GM10847 (cell line): ENCODE results near the gene TIMM17A.
A peak's percentile ranks its signal among the peaks of the same experiment; 100 is the strongest.

ENCODE experiments used
- POLR2A ChIP-seq: IDR thresholded peaks from 2 replicates; pipeline ENCODE4 v1.6.1; 2011; ENCODE audit not compliant: insufficient read length; ENCODE audit errors: extremely low read depth

The TIMM17A gene

GRCh38 chr1:201955009-201955728, at the start of gene TIMM17A:
TSS of gene TIMM17A (plus strand) at chr1:201955503. CDS start at chr1:201955527, 24 bp downstream.
- TF ChIP-seq POLR2A: peak; percentile 92

DNA sequence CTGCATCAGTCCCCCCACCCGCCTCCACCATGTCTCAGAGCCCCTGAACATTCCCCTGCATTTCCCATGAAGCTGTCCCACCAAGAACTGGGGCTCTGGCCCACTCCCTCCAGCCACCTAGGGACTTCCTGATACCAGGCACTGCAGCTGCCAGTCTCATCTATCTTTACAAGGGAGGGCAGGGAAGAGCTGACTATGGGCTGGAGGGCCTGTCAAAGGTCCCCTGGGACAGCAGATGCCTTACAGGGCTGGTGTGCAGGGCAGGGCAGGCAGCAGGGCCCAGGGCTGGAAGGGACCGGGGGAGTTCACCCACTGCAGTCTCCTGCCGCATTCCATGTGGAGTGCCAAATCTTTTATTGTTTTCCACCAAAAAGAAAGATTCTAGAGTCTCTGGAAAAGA, 49.0 kb upstream of the TIMM17A start:
- no peak for TF ChIP-seq POLR2A

GRCh38 chr1:201907621-201908020, 47.7 kb upstream of the TIMM17A start:
- no peak for TF ChIP-seq POLR2A

- TF ChIP-seq POLR2A: no peak
Observed at GRCh38 chr1:201911826-201912571, 43.3 kb upstream of the TIMM17A start.

- TF ChIP-seq POLR2A: no peak
Observed at GRCh38 chr1:201912832-201913231, 42.5 kb upstream of the TIMM17A start.

DNA sequence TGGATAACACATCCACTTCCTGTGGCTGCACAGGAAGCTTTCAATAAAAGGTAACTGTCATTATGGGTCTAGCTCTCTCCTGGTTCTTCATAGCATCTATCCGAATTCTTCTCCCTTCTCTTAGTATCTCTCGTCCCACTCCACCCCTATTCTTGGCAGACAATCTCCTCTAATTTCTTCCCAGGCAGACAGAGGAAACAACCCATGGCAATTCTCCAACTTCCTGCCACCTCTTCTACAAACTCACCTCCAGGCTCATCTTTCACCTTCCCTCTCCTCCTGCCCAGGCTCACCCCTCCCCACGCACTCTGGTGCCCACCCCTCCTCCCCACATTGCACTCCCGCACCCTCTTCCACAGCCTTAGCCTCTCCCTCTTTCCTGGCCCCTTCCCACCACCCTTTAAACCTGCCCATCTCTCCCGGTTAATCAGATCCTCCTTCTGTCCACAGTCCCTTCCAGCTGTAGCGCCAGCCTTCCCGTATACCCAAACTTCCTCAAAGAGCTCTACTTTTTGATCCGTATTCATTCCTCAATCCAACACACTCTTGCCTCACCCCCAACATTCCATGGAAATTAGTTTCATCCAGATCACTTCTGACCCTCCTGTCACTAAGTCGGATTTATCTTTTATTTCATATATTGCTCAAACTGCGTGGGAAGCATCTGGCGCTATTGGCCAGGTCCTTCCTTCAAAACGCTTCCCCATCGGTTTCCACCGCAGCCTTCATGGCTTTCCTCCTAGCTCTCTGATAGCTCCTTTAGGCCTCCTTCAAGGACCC, 40.7 kb upstream of the TIMM17A start:
- TF ChIP-seq POLR2A: no peak

DNA sequence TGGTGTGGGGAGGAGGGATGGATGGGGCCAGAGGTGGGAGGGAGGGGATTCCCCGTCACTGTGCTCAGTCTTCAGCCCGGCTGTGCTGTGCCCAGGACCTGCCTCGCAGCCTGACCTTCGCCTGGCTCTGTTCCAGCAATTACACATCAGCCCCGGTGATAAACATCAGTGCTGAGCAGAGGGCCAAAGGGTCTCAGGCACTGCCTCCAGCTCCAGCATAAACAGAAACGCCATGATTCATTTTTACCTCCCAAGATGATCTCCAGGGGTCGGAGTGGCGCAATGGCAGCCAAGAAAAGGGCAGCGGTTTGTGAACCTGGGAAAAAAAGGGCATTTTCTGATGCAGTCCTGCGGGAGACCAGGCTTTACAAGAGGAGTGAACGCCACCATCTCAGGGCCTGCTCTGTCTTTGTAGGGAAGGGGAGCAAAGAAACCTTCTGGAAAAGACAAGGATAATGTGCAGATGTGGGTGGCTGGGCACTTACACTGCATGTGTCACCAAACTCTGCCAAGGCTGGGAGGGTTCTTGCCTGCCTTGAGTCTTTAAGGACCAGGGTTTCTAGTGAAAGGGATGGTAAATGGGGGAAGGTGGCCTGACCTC, 38.6 kb upstream of the TIMM17A start:
- no peak for TF ChIP-seq POLR2A

- TF ChIP-seq POLR2A: no peak
Observed at GRCh38 chr1:201917362-201918033, 37.8 kb upstream of the TIMM17A start.

GRCh38 chr1:201918343-201918742, 37.0 kb upstream of the TIMM17A start:
- TF ChIP-seq POLR2A: no peak

DNA sequence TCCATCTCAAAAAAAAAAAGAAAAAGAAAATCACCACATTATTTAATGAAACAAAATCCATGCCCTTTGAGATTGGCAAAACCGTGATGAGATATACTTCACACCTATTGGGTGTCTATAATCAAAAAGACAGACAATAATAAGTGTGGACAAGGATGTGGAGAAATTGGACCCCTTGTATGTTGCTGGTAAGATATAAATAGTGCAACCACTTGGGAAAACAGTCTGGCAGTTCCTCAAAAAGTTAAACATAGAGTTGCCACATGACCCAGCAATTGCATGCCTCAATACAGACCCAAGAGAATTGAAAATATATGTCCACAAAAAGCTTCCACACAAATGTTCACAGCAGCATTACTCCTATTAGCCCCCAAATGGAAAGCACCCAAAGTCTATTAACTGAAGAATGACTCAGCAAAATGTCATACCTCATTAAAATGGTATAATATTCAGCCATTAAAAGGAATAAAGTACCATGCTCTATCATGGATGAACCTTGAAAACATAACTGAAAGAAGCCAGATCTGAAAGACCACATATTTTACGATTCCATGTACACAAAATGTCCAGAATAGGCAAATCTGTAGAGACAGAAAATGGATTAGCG, 33.2 kb upstream of the TIMM17A start:
- no peak for TF ChIP-seq POLR2A

- no peak for TF ChIP-seq POLR2A
Observed at GRCh38 chr1:201925301-201925567, 30.1 kb upstream of the TIMM17A start.

GRCh38 chr1:201925981-201926645, 29.2 kb upstream of the TIMM17A start:
- no peak for TF ChIP-seq POLR2A

GRCh38 chr1:201928266-201928665, 27.0 kb upstream of the TIMM17A start:
- no peak for TF ChIP-seq POLR2A

- no peak for TF ChIP-seq POLR2A
Observed at GRCh38 chr1:201930137-201930536, 25.2 kb upstream of the TIMM17A start.
